ENCODE measurements around the gene MCCC1. TPM values are rescaled to one million over a fixed set of nuclear protein-coding genes. Genes with fewer than 3 reads are reported as not detected.

MCCC1 gene
- total and polyA plus RNA-seq, 10 of the 15 experiments (the other 5 are each of a cell fraction or from before 2014, with no cell fraction given) = 35.0 to 71.7 (median 47.0) TPM

DNA sequence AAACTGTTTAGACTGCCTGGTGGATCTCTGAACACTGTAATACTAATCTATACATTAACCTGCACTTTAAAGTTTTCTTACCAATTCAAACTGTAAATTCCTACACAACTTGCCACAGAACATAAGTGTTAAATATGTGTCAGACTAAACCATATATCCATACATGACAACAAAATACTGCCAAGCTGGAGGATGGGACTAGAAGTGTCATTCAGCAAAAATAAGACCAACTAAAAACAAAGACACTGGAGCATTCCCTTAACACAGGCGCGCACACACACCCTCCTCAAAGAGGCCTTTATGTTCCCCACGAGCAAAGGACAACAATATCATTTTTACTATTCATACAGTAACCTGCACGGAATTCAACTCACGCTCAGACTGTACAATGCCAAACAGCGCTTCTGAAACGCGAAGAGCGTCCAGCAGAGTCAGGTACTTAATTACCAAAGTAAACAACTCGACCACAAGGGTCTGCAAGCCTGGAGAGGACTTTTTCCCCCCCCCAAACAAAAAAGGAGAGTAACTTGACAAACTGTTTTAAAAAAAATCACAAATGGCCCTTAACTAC, 120.1 kb downstream of the MCCC1 start:
- Histone ChIP-seq H3K36me3 (ENCODE audit: control insufficient read depth in 2 of 2, insufficient read depth in 2 of 2, low read length in 1 of 2) (no peaks in the 10 kb centered on the region), H3K4me1 (ENCODE audit: control insufficient read depth, insufficient read depth, low read length) (peaks cover 9% of the 10 kb centered on the region), H3K4me2 (ENCODE audit: control insufficient read depth, insufficient read depth) (peak overlapping the region; percentile 82), H2AFZ (ENCODE audit: control insufficient read depth, low read depth, low read length) (peak overlapping the region; percentile 3; the same call in 1 of the 2 replicates), H3K9ac (ENCODE audit: control insufficient read depth, insufficient read depth, low read length) (peak overlapping the region; percentile 78), H3K27me3 (replicated peaks in 1 of 2; ENCODE audit: control insufficient read depth in 2 of 2, insufficient read depth in 2 of 2, low read length in 1 of 2) (no peaks in the 10 kb centered on the region), H3K9me3 (replicated peaks; ENCODE audit: control insufficient read depth, insufficient read depth, low read length) (no peaks in the 10 kb centered on the region), H4K20me1 (ENCODE audit: control insufficient read depth, insufficient read depth) (0 out of 2 replicates have a peak, but pooled peaks cover 4% of the 10 kb centered on the region), H3K4me3 (peak overlapping the region; percentile 85), H3K27ac (ENCODE audit: control insufficient read depth, insufficient read depth) (peak overlapping the region; percentile 53; the same call in 1 of the 2 replicates), H3K79me2 (ENCODE audit: control insufficient read depth, insufficient read depth, low read length) (peaks cover 47% of the 10 kb centered on the region)
- FAIRE-seq = peak; percentile 47
- ChIA-PET POLR2A (interaction anchor here (1.0 to 1.3 kb wide), 4 partner anchors 9 to 59 kb away, joined by 3 to 6 read pairs (median 4); no protein-coding TSS in a partner anchor), SMC1A (ENCODE audit: uncharacterized antibody, unreplicated experiment) (interaction anchor here (1.1 to 2.6 kb wide), 5 partner anchors 10 to 263 kb away, joined by 4 to 23 read pairs (median 7); no protein-coding TSS in a partner anchor), CTCF (interaction anchor here (0.6 to 2.5 kb wide), 6 partner anchors 9 to 265 kb away, joined by 3 to 12 read pairs (median 3); no protein-coding TSS in a partner anchor), RAD21 (ENCODE audit: unreplicated experiment) (interaction anchor here (0.6 to 1.5 kb wide), 4 partner anchors 18 to 73 kb away, joined by 3 read pairs; no protein-coding TSS in a partner anchor)
- intact Hi-C loops (cut with micrococcal nuclease; ENCODE audit: unreplicated experiment) = loop anchor here (5.0 to 10.0 kb wide), 2 partner anchors 118 to 576 kb away; partner anchors contain the start of genes KLHL6 and MCCC1
- 2% methylated on average over 10 of the region's 10 CpGs for WGBS (ENCODE audit: insufficient coverage, insufficient replicate concordance, low lambda C conversion rate, missing lambda C conversion rate)
- TSS peak; percentile 78 for BruUV-seq (replicated peaks)
- in situ Hi-C loops (cut with MboI) = no loop called here
- no peak for DNase-seq (ENCODE audit: low read depth, low spot score)
- peak; percentile 32 for ATAC-seq
- TF ChIP-seq MTA3 (IDR thresholded peaks at IDR 0.05; ENCODE audit: borderline replicate concordance, low read length) (no peak), ZNF24 (IDR thresholded peaks at IDR 0.05) (no peak), SREBF2 (IDR thresholded peaks at IDR 0.05; ENCODE audit: low read length) (no peak), ASH2L (IDR thresholded peaks at IDR 0.05; ENCODE audit: borderline replicate concordance, low read depth) (no peak), RAD51 (IDR thresholded peaks at IDR 0.05) (no peak), SP1 (IDR thresholded peaks at IDR 0.05; ENCODE audit: low read depth, low read length) (no peak), MTA2 (IDR thresholded peaks at IDR 0.05; ENCODE audit: low read depth) (no peak), SREBF1 (IDR thresholded peaks at IDR 0.05; ENCODE audit: low read length) (no peak), IRF4 (IDR thresholded peaks at IDR 0.05; ENCODE audit: low read depth, low read length) (no peak), NR2F1 (conservative IDR thresholded peaks at IDR 0.05) (no peak), ETV6 (conservative IDR thresholded peaks at IDR 0.05 in 1 of 2, IDR thresholded peaks at IDR 0.05 in 1 of 2; ENCODE audit: borderline replicate concordance in 1 of 2, low read depth in 1 of 2) (no peak), HSF1 (IDR thresholded peaks at IDR 0.05; ENCODE audit: low read depth, low read length) (no peak)
- TF ChIP-seq, protein P1, sequence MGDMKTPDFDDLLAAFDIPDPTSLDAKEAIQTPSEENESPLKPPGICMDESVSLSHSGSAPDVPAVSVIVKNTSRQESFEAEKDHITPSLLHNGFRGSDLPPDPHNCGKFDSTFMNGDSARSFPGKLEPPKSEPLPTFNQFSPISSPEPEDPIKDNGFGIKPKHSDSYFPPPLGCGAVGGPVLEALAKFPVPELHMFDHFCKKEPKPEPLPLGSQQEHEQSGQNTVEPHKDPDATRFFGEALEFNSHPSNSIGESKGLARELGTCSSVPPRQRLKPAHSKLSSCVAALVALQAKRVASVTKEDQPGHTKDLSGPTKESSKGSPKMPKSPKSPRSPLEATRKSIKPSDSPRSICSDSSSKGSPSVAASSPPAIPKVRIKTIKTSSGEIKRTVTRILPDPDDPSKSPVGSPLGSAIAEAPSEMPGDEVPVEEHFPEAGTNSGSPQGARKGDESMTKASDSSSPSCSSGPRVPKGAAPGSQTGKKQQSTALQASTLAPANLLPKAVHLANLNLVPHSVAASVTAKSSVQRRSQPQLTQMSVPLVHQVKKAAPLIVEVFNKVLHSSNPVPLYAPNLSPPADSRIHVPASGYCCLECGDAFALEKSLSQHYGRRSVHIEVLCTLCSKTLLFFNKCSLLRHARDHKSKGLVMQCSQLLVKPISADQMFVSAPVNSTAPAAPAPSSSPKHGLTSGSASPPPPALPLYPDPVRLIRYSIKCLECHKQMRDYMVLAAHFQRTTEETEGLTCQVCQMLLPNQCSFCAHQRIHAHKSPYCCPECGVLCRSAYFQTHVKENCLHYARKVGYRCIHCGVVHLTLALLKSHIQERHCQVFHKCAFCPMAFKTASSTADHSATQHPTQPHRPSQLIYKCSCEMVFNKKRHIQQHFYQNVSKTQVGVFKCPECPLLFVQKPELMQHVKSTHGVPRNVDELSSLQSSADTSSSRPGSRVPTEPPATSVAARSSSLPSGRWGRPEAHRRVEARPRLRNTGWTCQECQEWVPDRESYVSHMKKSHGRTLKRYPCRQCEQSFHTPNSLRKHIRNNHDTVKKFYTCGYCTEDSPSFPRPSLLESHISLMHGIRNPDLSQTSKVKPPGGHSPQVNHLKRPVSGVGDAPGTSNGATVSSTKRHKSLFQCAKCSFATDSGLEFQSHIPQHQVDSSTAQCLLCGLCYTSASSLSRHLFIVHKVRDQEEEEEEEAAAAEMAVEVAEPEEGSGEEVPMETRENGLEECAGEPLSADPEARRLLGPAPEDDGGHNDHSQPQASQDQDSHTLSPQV (IDR thresholded peaks at IDR 0.05) = no peak
- TF ChIP-seq, protein P2, sequence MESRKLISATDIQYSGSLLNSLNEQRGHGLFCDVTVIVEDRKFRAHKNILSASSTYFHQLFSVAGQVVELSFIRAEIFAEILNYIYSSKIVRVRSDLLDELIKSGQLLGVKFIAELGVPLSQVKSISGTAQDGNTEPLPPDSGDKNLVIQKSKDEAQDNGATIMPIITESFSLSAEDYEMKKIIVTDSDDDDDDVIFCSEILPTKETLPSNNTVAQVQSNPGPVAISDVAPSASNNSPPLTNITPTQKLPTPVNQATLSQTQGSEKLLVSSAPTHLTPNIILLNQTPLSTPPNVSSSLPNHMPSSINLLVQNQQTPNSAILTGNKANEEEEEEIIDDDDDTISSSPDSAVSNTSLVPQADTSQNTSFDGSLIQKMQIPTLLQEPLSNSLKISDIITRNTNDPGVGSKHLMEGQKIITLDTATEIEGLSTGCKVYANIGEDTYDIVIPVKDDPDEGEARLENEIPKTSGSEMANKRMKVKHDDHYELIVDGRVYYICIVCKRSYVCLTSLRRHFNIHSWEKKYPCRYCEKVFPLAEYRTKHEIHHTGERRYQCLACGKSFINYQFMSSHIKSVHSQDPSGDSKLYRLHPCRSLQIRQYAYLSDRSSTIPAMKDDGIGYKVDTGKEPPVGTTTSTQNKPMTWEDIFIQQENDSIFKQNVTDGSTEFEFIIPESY (IDR thresholded peaks at IDR 0.05) = no peak

All from GM12878 (cell line).